B cell (primary cell): ENCODE results near the gene DAB1. TPM values are rescaled to one million over a fixed set of nuclear protein-coding genes. Genes with fewer than 3 reads are reported as not detected.

Experiments used
- ATAC-seq: fragments of 200-7000 bp; cut with Tn5 transposase; one replicate; pipeline ENCODE4 v1.10.0; 2021; ENCODE audit warnings: low read depth, mild to moderate bottlenecking, moderate number of reproducible peaks, moderate library complexity
- CTCF ChIA-PET: fragments of 350-600 bp; sonication (Branson Sonifier 250); formaldehyde crosslinking; loops from one replicate; lab custom pipeline; 2021; ENCODE audit warnings: antibody characterized with exemption, inconsistent platforms; lab: Charles Lee
- POLR2A ChIA-PET: fragments of 350-600 bp; sonication (Branson Sonifier 250); formaldehyde crosslinking; loops from one replicate; lab custom pipeline; 2021; ENCODE audit warnings: antibody characterized with exemption; lab: Charles Lee
- DNase-seq: peaks from one replicate; pipeline ENCODE4 v3.0.0; 2013
- H2AFZ ChIP-seq: 2 replicates; pipeline ENCODE4 v1.6.1; 2012; ENCODE audit warnings: mild to moderate bottlenecking, low read depth, low read length; ENCODE audit not compliant: insufficient read depth, poor library complexity, severe bottlenecking
- H3K27ac ChIP-seq, 2 donors: 1 replicate in 1 of 2; 2 replicates in 1 of 2; pipeline ENCODE4 v1.5.1; 2012 to 2013; ENCODE audit warnings: low read length in 2 of 2, mild to moderate bottlenecking in 2 of 2, moderate library complexity in 1 of 2
- H3K27me3 ChIP-seq, 4 experiments: fragments of 200-600 bp in 1 of 4; sonication (generic) in 1 of 4; replicated peaks in 1 of 4; 1 replicate in 2 of 4; 2 replicates in 2 of 4; pipeline versions ENCODE4 v1.6.1 to v1.7.0; 2013 to 2016; ENCODE audit warnings: low read length in 3 of 4, mild to moderate bottlenecking in 2 of 4, mixed read lengths in 1 of 4, moderate library complexity in 1 of 4; ENCODE audit not compliant: insufficient read depth in 4 of 4, control insufficient read depth in 3 of 4; ENCODE audit errors: control extremely low read depth in 1 of 4
- H3K36me3 ChIP-seq, 2 experiments: replicated peaks in 1 of 2; 1 replicate in 1 of 2; 2 replicates in 1 of 2; pipeline versions ENCODE4 v1.6.1 to v1.7.1; 2013; ENCODE audit warnings: low read length in 1 of 2; ENCODE audit not compliant: insufficient read depth in 2 of 2, control insufficient read depth in 1 of 2; ENCODE audit errors: control extremely low read depth in 1 of 2, extremely low read depth in 1 of 2
- H3K4me1 ChIP-seq, 2 donors: fragments of 200-600 bp in 1 of 2; sonication (generic) in 1 of 2; 1 replicate in 1 of 2; 2 replicates in 1 of 2; pipeline versions ENCODE4 v1.5.1 to v1.6.1; 2013 to 2017; ENCODE audit warnings: low read length in 2 of 2; ENCODE audit not compliant: control insufficient read depth in 2 of 2, insufficient read depth in 2 of 2
- H3K4me2 ChIP-seq: replicated peaks from 2 replicates; pipeline ENCODE3; 2012; ENCODE audit warnings: mild to moderate bottlenecking, low read depth, low read length; ENCODE audit not compliant: poor library complexity, severe bottlenecking
- H3K4me3 ChIP-seq, 5 experiments: fragments of 200-600 bp in 1 of 5; sonication (generic) in 1 of 5; 1 replicate in 3 of 5; 2 replicates in 2 of 5; pipeline versions ENCODE4 v1.5.1 to v1.7.0; 2011 to 2016; ENCODE audit warnings: low read length in 4 of 5, mild to moderate bottlenecking in 4 of 5, low read depth in 2 of 5, control low read depth in 1 of 5, moderate library complexity in 1 of 5; ENCODE audit not compliant: insufficient read depth in 1 of 5; ENCODE audit errors: control extremely low read depth in 1 of 5, extremely low read depth in 1 of 5
- H3K79me2 ChIP-seq: fragments of 200-600 bp; sonication (generic); one replicate; pipeline ENCODE4 v1.6.0; 2016; ENCODE audit warnings: low read length; ENCODE audit not compliant: control insufficient read depth, insufficient read depth
- H3K9ac ChIP-seq: fragments of 200-600 bp; sonication (generic); 2 replicates; pipeline ENCODE4 v1.6.1; 2017; ENCODE audit warnings: mild to moderate bottlenecking, low read length, moderate library complexity
- H3K9me3 ChIP-seq, 3 donors: one replicate each; pipeline versions ENCODE4 v1.6.1 to v1.7.1; 2013; ENCODE audit warnings: low read length in 2 of 3; ENCODE audit not compliant: control insufficient read depth in 2 of 3, insufficient read depth in 1 of 3; ENCODE audit errors: control extremely low read depth in 1 of 3
- H4K20me1 ChIP-seq: 2 replicates; pipeline ENCODE4 v1.6.0; 2012; ENCODE audit warnings: mild to moderate bottlenecking, low read length; ENCODE audit not compliant: insufficient read depth, control insufficient read depth, poor library complexity, severe bottlenecking
- H3K27ac Mint-ChIP-seq: one replicate; pipeline ENCODE4 v1.8.0; 2021; ENCODE audit warnings: mixed read lengths
- H3K27me3 Mint-ChIP-seq: one replicate; pipeline ENCODE4 v1.8.0; 2021; ENCODE audit warnings: mixed read lengths
- H3K4me1 Mint-ChIP-seq: one replicate; pipeline ENCODE4 v1.8.0; 2021; ENCODE audit warnings: mixed read lengths
- H3K4me3 Mint-ChIP-seq: one replicate; pipeline ENCODE4 v1.8.0; 2021; ENCODE audit warnings: mixed read lengths
- H3K9me3 Mint-ChIP-seq: one replicate; pipeline ENCODE4 v1.8.0; 2022; ENCODE audit warnings: mixed read lengths; ENCODE audit not compliant: insufficient read depth
- EZH2 ChIP-seq: IDR thresholded peaks from 2 replicates; pipeline ENCODE4 v1.6.1; 2012; ENCODE audit warnings: borderline replicate concordance, low read depth, mild to moderate bottlenecking, moderate library complexity, low read length; ENCODE audit not compliant: insufficient read depth, poor library complexity, severe bottlenecking
- WGBS: methylation state at CpG from one replicate; pipeline ENCODE4 v1.1.5; 2013; ENCODE audit warnings: missing lambda C conversion rate; ENCODE audit not compliant: insufficient coverage; 5-methylcytosine and 5-hydroxymethylcytosine counted together
- intact Hi-C: fragments of 100-400 bp; cut with micrococcal nuclease; formaldehyde crosslinking; loops from one replicate; pipeline ENCODE4 v1.10.0; 2022
- polyA plus RNA-seq: library from polyadenylated mRNA; depleted of rRNA; stranded (reverse); fragments of >200 nt; gene quantifications from 2 replicates; pipeline ENCODE4 v1.2.3, GENCODE V29; 2012
- total RNA-seq, 2 donors: library from RNA; stranded (reverse); fragments of 120-200 nt in 1 of 2; gene quantifications; 1 replicate in 1 of 2; 2 replicates in 1 of 2; pipeline versions ENCODE4 v1.2.3 to v1.2.4, GENCODE V29; 2013 to 2022
- TF ChIP-seq, protein P1 (sequence below): fragments of 200-600 bp; IDR thresholded peaks from one replicate; pipeline ENCODE4 v1.8.0; 2022; ENCODE audit warnings: antibody characterized with exemption, mild to moderate bottlenecking

The DAB1 gene
- total and polyA plus RNA-seq, 2 donors (not counting 1 experiment from before 2014, with no cell fraction given) = not detected

DNA sequence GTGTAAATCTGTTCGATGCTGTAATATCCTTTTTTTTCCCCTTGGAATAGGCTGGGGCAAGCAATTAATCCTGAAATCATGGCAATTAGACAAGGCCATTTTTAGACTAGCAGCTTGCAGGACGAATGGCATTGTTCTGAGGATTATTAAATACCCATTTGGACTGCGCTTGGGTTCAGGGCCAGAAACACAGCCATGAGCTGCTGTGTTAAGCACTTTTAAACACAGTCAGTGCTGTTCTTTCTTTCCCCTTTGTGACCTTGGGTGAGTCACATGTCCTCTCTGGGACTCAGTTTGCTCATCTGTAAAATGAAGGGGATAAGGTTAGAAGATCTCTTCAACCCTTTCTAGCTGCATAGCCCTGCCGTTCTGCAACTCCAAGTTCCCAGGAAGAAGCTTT is 399.4 kb downstream of the DAB1 start:
- H3K4me2 ChIP-seq = no peak overlapping the region
- H3K4me1 ChIP-seq = no peaks in the 10 kb centered on the region
- intact Hi-C loops = no loop called here
- Mint-ChIP-seq H3K4me3 (no peak overlapping the region), H3K9me3 (peaks cover 7% of the 10 kb centered on the region), H3K4me1 (no peaks in the 10 kb centered on the region), H3K27me3 (peaks cover 6% of the 10 kb centered on the region), H3K27ac (no peak overlapping the region)
- no peak overlapping the region for H3K27ac ChIP-seq
- 88% methylated on average over 3 of the region's 4 CpGs for WGBS
- CTCF ChIA-PET = no interaction called here
- ATAC-seq (no peak), DNase-seq (no peak)
- H4K20me1 ChIP-seq = no peaks in the 10 kb centered on the region
- H2AFZ ChIP-seq = no peak overlapping the region
- POLR2A ChIA-PET = no interaction called here
- no peak overlapping the region for H3K4me3 ChIP-seq
- no peaks in the 10 kb centered on the region for H3K36me3 ChIP-seq
- TF ChIP-seq EZH2 = no peak
- TF ChIP-seq, protein P1, sequence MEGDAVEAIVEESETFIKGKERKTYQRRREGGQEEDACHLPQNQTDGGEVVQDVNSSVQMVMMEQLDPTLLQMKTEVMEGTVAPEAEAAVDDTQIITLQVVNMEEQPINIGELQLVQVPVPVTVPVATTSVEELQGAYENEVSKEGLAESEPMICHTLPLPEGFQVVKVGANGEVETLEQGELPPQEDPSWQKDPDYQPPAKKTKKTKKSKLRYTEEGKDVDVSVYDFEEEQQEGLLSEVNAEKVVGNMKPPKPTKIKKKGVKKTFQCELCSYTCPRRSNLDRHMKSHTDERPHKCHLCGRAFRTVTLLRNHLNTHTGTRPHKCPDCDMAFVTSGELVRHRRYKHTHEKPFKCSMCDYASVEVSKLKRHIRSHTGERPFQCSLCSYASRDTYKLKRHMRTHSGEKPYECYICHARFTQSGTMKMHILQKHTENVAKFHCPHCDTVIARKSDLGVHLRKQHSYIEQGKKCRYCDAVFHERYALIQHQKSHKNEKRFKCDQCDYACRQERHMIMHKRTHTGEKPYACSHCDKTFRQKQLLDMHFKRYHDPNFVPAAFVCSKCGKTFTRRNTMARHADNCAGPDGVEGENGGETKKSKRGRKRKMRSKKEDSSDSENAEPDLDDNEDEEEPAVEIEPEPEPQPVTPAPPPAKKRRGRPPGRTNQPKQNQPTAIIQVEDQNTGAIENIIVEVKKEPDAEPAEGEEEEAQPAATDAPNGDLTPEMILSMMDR = no peak
- H3K9ac ChIP-seq = no peak overlapping the region
- no peaks in the 10 kb centered on the region for H3K79me2 ChIP-seq
- H3K27me3 ChIP-seq = no peaks in the 10 kb centered on the region
- peaks cover 0 to 9% (median 0%) of the 10 kb centered on the region in 3 donors for H3K9me3 ChIP-seq

DNA sequence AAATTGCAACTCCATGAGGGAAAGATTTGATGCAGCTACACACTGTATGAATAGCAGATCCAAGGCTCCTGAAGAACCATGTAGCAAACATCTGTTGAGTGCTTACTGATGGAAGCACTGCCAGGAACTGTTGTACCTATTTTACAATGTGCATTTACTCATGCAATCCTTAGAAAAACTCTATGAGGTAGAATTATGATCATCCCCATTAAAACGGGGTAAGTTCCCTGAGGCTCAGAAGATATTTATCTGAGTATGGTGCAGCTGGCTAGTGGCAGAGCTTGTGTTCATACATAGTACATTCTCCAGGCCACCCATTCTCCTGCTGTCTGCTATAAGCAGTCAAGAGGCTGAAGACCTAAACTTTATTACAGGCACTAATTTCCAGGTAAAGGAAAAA is 403.6 kb downstream of the DAB1 start:
- no peaks in the 10 kb centered on the region for H3K9me3 Mint-ChIP-seq
- H3K27me3 Mint-ChIP-seq = peaks cover 10% of the 10 kb centered on the region
- WGBS = no CpG with 5 or more reads among the region's 1 CpG
- H3K27ac Mint-ChIP-seq = no peak overlapping the region
- Histone ChIP-seq H2AFZ (no peak overlapping the region), H3K27ac (no peak overlapping the region), H3K4me3 (no peak overlapping the region), H3K79me2 (no peaks in the 10 kb centered on the region), H3K27me3 (no peaks in the 10 kb centered on the region), H3K4me2 (no peak overlapping the region), H4K20me1 (no peaks in the 10 kb centered on the region), H3K9me3 (peaks cover 0 to 3% (median 0%) of the 10 kb centered on the region in 3 donors), H3K9ac (no peak overlapping the region), H3K36me3 (no peaks in the 10 kb centered on the region), H3K4me1 (no peaks in the 10 kb centered on the region)
- no peak overlapping the region for H3K4me3 Mint-ChIP-seq
- H3K4me1 Mint-ChIP-seq = no peaks in the 10 kb centered on the region
- intact Hi-C loops = no loop called here
- ChIA-PET CTCF (no interaction called here), POLR2A (no interaction called here)
- DNase-seq (no peak), ATAC-seq (no peak)
- TF ChIP-seq, protein P1 = no peak
- no peak for TF ChIP-seq EZH2
